IMR-90 (cell line): ENCODE measurements around the gene GIT2. TPM values are rescaled to one million over a fixed set of nuclear protein-coding genes. Genes with fewer than 3 reads are reported as not detected.

Experiments used
- ATAC-seq: fragments of 200-7000 bp; cut with Tn5 transposase; 2 replicates; pipeline ENCODE4 v1.9.1; 2020; ENCODE audit warnings: low read depth, mild to moderate bottlenecking, moderate library complexity
- BruUV-seq: library from RNA; stranded (reverse); fragments of 400-500 nt; replicated peaks from 2 replicates; lab custom pipeline; 2021; lab: Mats Ljungman, UMichigan
- CTCF ChIA-PET: fragments of 300-600 bp; formaldehyde crosslinking; extraction: SDS; loops from one replicate; lab custom pipeline; 2021; ENCODE audit warnings: antibody characterized with exemption; lab: Yijun Ruan, JAX
- POLR2A ChIA-PET: fragments of 300-600 bp; sonication (Branson Sonifier 250); formaldehyde crosslinking; loops from one replicate; lab custom pipeline; 2022; ENCODE audit warnings: antibody characterized with exemption; ENCODE audit not compliant: unreplicated experiment; lab: Charles Lee
- DNase-seq: peaks from one replicate; pipeline ENCODE4 v3.0.0; 2013
- H2AFZ ChIP-seq: replicated peaks from 2 replicates; pipeline ENCODE3; 2013; ENCODE audit warnings: low read length, mild to moderate bottlenecking; ENCODE audit not compliant: poor library complexity
- H2AK5ac ChIP-seq: 2 replicates; pipeline ENCODE4 v1.6.1; 2013; ENCODE audit warnings: low read depth, low read length, inconsistent platforms
- H2AK9ac ChIP-seq: replicated peaks from 2 replicates; pipeline ENCODE3; 2013; ENCODE audit warnings: mild to moderate bottlenecking, low read depth, low read length, moderate library complexity; ENCODE audit not compliant: poor library complexity
- H2BK120ac ChIP-seq: 2 replicates; pipeline ENCODE4 v1.6.1; 2013; ENCODE audit warnings: low read depth, low read length, inconsistent platforms
- H2BK15ac ChIP-seq: 3 replicates; pipeline ENCODE4 v1.6.1; 2013; ENCODE audit warnings: low read depth, low read length, inconsistent platforms
- H2BK20ac ChIP-seq: 2 replicates; pipeline ENCODE4 v1.6.1; 2013; ENCODE audit warnings: low read depth, mild to moderate bottlenecking, inconsistent platforms, low read length, moderate library complexity
- H2BK5ac ChIP-seq: 2 replicates; pipeline ENCODE4 v1.6.1; 2013; ENCODE audit warnings: mild to moderate bottlenecking, low read depth, low read length, inconsistent platforms; ENCODE audit not compliant: poor library complexity, severe bottlenecking
- H3K14ac ChIP-seq: replicated peaks from 2 replicates; pipeline ENCODE4 v1.6.1; 2013; ENCODE audit warnings: low read depth, low read length, inconsistent platforms
- H3K18ac ChIP-seq: 2 replicates; pipeline ENCODE4 v1.6.1; 2013; ENCODE audit warnings: low read depth, low read length, control low read depth
- H3K23ac ChIP-seq: 2 replicates; pipeline ENCODE4 v1.6.1; 2013; ENCODE audit warnings: low read depth, low read length, inconsistent platforms
- H3K27ac ChIP-seq: 2 replicates; pipeline ENCODE4 v1.5.1; 2013; ENCODE audit warnings: mild to moderate bottlenecking, control low read depth, low read length; ENCODE audit not compliant: insufficient read depth
- H3K27me3 ChIP-seq: 2 replicates; pipeline ENCODE4 v1.6.1; 2013; ENCODE audit warnings: low read length; ENCODE audit not compliant: control insufficient read depth, insufficient read depth
- H3K36me3 ChIP-seq: 2 replicates; pipeline ENCODE4 v1.6.1; 2013; ENCODE audit warnings: low read length, mixed read lengths; ENCODE audit not compliant: control insufficient read depth, insufficient read depth
- H3K4ac ChIP-seq: 2 replicates; pipeline ENCODE4 v1.6.1; 2013; ENCODE audit warnings: low read depth, low read length, inconsistent platforms
- H3K4me1 ChIP-seq: 2 replicates; pipeline ENCODE4 v1.6.1; 2013; ENCODE audit warnings: low read length, mixed read lengths; ENCODE audit not compliant: control insufficient read depth, insufficient read depth
- H3K4me2 ChIP-seq: 2 replicates; pipeline ENCODE4 v1.6.1; 2013; ENCODE audit warnings: low read depth, mild to moderate bottlenecking, control low read depth, low read length, moderate library complexity
- H3K4me3 ChIP-seq: 2 replicates; pipeline ENCODE4 v1.5.1; 2013; ENCODE audit warnings: low read depth, mild to moderate bottlenecking, control low read depth, low read length, moderate library complexity; ENCODE audit not compliant: insufficient read depth
- H3K56ac ChIP-seq: 2 replicates; pipeline ENCODE4 v1.6.1; 2013; ENCODE audit warnings: low read length, inconsistent platforms; ENCODE audit not compliant: insufficient read depth; ENCODE audit errors: extremely low read depth
- H3K79me1 ChIP-seq, 2 experiments: 2 replicates each; pipeline ENCODE4 v1.6.1; 2013; ENCODE audit warnings: low read length in 2 of 2, inconsistent platforms in 1 of 2, low read depth in 1 of 2
- H3K9ac ChIP-seq: 2 replicates; pipeline ENCODE4 v1.6.1; 2013; ENCODE audit warnings: low read depth, low read length, control low read depth
- H3K9me1 ChIP-seq: 2 replicates; pipeline ENCODE4 v1.6.1; 2013; ENCODE audit warnings: low read length, inconsistent platforms; ENCODE audit not compliant: insufficient read depth
- H3K9me3 ChIP-seq: 2 replicates; pipeline ENCODE4 v1.6.1; 2013; ENCODE audit warnings: low read length; ENCODE audit not compliant: control insufficient read depth, insufficient read depth
- H4K20me1 ChIP-seq: 2 replicates; pipeline ENCODE4 v1.6.1; 2013; ENCODE audit warnings: low read length, inconsistent platforms; ENCODE audit not compliant: insufficient read depth
- H4K5ac ChIP-seq: 2 replicates; pipeline ENCODE4 v1.6.1; 2013; ENCODE audit warnings: mild to moderate bottlenecking, low read depth, low read length, control low read depth
- H4K8ac ChIP-seq, 2 experiments: 2 replicates each; pipeline ENCODE4 v1.6.1; 2013; ENCODE audit warnings: low read depth in 2 of 2, low read length in 2 of 2, control low read depth in 1 of 2, inconsistent platforms in 1 of 2
- H4K91ac ChIP-seq: 2 replicates; pipeline ENCODE4 v1.6.1; 2013; ENCODE audit warnings: low read depth, low read length, inconsistent platforms; ENCODE audit not compliant: insufficient read depth
- BHLHE40 ChIP-seq: fragments of 150-350 bp; IDR thresholded peaks from 2 replicates; pipeline ENCODE4 v1.6.1; 2016; ENCODE audit warnings: mild to moderate bottlenecking, low read depth, low read length
- CEBPB ChIP-seq: IDR thresholded peaks from 2 replicates; pipeline ENCODE4 v1.6.1; 2012; ENCODE audit warnings: low read depth, low read length, improper control_type of control experiment
- CHD1 ChIP-seq: IDR thresholded peaks from 2 replicates; pipeline ENCODE4 v1.6.1; 2012; ENCODE audit warnings: low read depth, low read length, improper control_type of control experiment
- ELK1 ChIP-seq: fragments of 150-350 bp; IDR thresholded peaks from 2 replicates; pipeline ENCODE4 v1.6.1; 2016; ENCODE audit warnings: low read depth, mild to moderate bottlenecking, low read length, moderate library complexity, borderline replicate concordance
- FOS ChIP-seq: fragments of 150-350 bp; IDR thresholded peaks from 2 replicates; pipeline ENCODE4 v1.6.1; 2016; ENCODE audit warnings: low read depth, low read length
- MAFK ChIP-seq: IDR thresholded peaks from 2 replicates; pipeline ENCODE4 v1.6.1; 2012; ENCODE audit warnings: low read depth, low read length, improper control_type of control experiment
- MAZ ChIP-seq: IDR thresholded peaks from 2 replicates; pipeline ENCODE4 v1.6.1; 2012; ENCODE audit warnings: low read depth, mild to moderate bottlenecking, low read length, improper control_type of control experiment, moderate library complexity, borderline replicate concordance
- MXI1 ChIP-seq: IDR thresholded peaks from 2 replicates; pipeline ENCODE4 v1.6.1; 2012; ENCODE audit warnings: low read depth, mild to moderate bottlenecking, low read length, moderate library complexity, borderline replicate concordance
- NFE2L2 ChIP-seq: fragments of 150-350 bp; IDR thresholded peaks from 2 replicates; pipeline ENCODE4 v1.6.1; 2016; ENCODE audit warnings: low read depth, mild to moderate bottlenecking, low read length
- POLR2A ChIP-seq: IDR thresholded peaks from 2 replicates; pipeline ENCODE4 v1.6.1; 2012; ENCODE audit warnings: mild to moderate bottlenecking, low read depth, low read length
- RAD21 ChIP-seq: IDR thresholded peaks from 2 replicates; pipeline ENCODE4 v1.6.1; 2012; ENCODE audit warnings: low read length, improper control_type of control experiment
- RCOR1 ChIP-seq: IDR thresholded peaks from 2 replicates; pipeline ENCODE4 v1.6.1; 2012; ENCODE audit warnings: mild to moderate bottlenecking, low read length, improper control_type of control experiment; ENCODE audit not compliant: insufficient replicate concordance
- RFX5 ChIP-seq: IDR thresholded peaks from 2 replicates; pipeline ENCODE4 v1.8.0; 2012; ENCODE audit warnings: low read depth, mild to moderate bottlenecking, low read length, moderate library complexity
- SMC3 ChIP-seq: fragments of 150-350 bp; IDR thresholded peaks from 2 replicates; pipeline ENCODE4 v1.6.1; 2016; ENCODE audit warnings: low read depth, mild to moderate bottlenecking, antibody characterized with exemption, low read length, moderate library complexity
- USF2 ChIP-seq: fragments of 150-350 bp; IDR thresholded peaks from 2 replicates; pipeline ENCODE4 v1.6.1; 2017; ENCODE audit warnings: mild to moderate bottlenecking, antibody characterized with exemption, low read length, low read depth
- WGBS, 2 experiments: methylation state at CpG; one replicate each; pipeline versions ENCODE4 v1.1.5 to v1.1.7; 2013; ENCODE audit warnings: missing lambda C conversion rate in 2 of 2; ENCODE audit not compliant: insufficient read length in 1 of 2; ENCODE audit errors: extremely low coverage in 2 of 2; 5-methylcytosine and 5-hydroxymethylcytosine counted together
- dilution Hi-C: fragments of 300-500 bp; cut with HindIII; formaldehyde crosslinking; loops from one replicate; pipeline ENCODE4 v1.14.3; 2018; ENCODE audit warnings: low sequenced_read_pairs; ENCODE audit not compliant: unreplicated experiment
- in situ Hi-C: fragments of 300-500 bp; cut with MboI; formaldehyde crosslinking; loops from 3 replicates; pipeline ENCODE4 v1.14.3; 2019; ENCODE audit warnings: low sequenced_read_pairs, inconsistent platforms, mixed read lengths
- intact Hi-C: fragments of 100-400 bp; cut with micrococcal nuclease; formaldehyde crosslinking; loops from 2 replicates; pipeline ENCODE4 v1.10.0; 2022
- polyA plus RNA-seq, 3 experiments: library from polyadenylated mRNA; depleted of rRNA; stranded (reverse); fragments of >200 nt; gene quantifications; 2 replicates each; pipeline ENCODE4 v1.2.3, GENCODE V29; 2012; ENCODE audit warnings: low replicate concordance in 1 of 3
- total RNA-seq: library from RNA; depleted of rRNA; stranded (reverse); fragments of >200 nt; gene quantifications from 2 replicates; pipeline ENCODE4 v1.2.3, GENCODE V29; 2012
- TF ChIP-seq, protein P1 (sequence below): conservative IDR thresholded peaks from 2 replicates; pipeline ENCODE4 v1.5.1; 2012; ENCODE audit warnings: mild to moderate bottlenecking, low read depth, low read length, improper control_type of control experiment

Gene GIT2
- total and polyA plus RNA-seq, 2 of the 4 experiments (the other 2 are of a cell fraction), result 48.0 to 71.9 TPM

GRCh38 chr12:109983432-109984142 is 12.6 kb downstream of the GIT2 start:
- Histone ChIP-seq H2BK15ac (no peak overlapping the region), H3K23ac (no peak overlapping the region), H3K56ac (no peak overlapping the region), H4K8ac (no peak overlapping the region), H4K91ac (no peak overlapping the region), H2AFZ (no peak overlapping the region), H3K9me1 (peaks cover 11% of the 10 kb centered on the region), H3K36me3 (peaks cover 43% of the 10 kb centered on the region), H3K4me1 (peaks cover 4% of the 10 kb centered on the region), H3K4me3 (no peak overlapping the region), H2BK5ac (peak overlapping the region; percentile 26), H4K20me1 (peaks cover 4% of the 10 kb centered on the region; the same call in 1 of the 2 replicates), H2AK5ac (no peak overlapping the region), H3K9me3 (no peaks in the 10 kb centered on the region; the same call in 1 of the 2 replicates), H3K27ac (no peak overlapping the region), H3K79me1 (peaks cover 17 to 44% of the 10 kb centered on the region in 2 experiments), H2BK120ac (no peak overlapping the region), H3K4me2 (no peak overlapping the region), H4K5ac (no peak overlapping the region), H3K27me3 (no peaks in the 10 kb centered on the region), H2AK9ac (no peak overlapping the region), H2BK20ac (no peak overlapping the region), H3K4ac (no peak overlapping the region), H3K9ac (no peak overlapping the region), H3K18ac (no peak overlapping the region), H3K14ac (no peak overlapping the region)
- ATAC-seq (no peak), DNase-seq (no peak)
- 100% methylated on average over 1 of the region's 8 CpGs; no CpG with 5 or more reads in 1 of the 2 experiments for WGBS, 2 experiments
- TF ChIP-seq ELK1, result no peak
- no peak for TF ChIP-seq CHD1
- TF ChIP-seq USF2, result no peak
- TF ChIP-seq RFX5, result no peak
- no peak for TF ChIP-seq FOS
- TF ChIP-seq MXI1, result no peak
- TF ChIP-seq RAD21, result no peak
- TF ChIP-seq CEBPB, result no peak
- no peak for TF ChIP-seq BHLHE40
- TF ChIP-seq, protein P1, sequence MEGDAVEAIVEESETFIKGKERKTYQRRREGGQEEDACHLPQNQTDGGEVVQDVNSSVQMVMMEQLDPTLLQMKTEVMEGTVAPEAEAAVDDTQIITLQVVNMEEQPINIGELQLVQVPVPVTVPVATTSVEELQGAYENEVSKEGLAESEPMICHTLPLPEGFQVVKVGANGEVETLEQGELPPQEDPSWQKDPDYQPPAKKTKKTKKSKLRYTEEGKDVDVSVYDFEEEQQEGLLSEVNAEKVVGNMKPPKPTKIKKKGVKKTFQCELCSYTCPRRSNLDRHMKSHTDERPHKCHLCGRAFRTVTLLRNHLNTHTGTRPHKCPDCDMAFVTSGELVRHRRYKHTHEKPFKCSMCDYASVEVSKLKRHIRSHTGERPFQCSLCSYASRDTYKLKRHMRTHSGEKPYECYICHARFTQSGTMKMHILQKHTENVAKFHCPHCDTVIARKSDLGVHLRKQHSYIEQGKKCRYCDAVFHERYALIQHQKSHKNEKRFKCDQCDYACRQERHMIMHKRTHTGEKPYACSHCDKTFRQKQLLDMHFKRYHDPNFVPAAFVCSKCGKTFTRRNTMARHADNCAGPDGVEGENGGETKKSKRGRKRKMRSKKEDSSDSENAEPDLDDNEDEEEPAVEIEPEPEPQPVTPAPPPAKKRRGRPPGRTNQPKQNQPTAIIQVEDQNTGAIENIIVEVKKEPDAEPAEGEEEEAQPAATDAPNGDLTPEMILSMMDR, result no peak
- TF ChIP-seq RCOR1, result no peak
- no peak for TF ChIP-seq NFE2L2
- no peak for TF ChIP-seq POLR2A
- no peak for TF ChIP-seq MAFK
- no peak for TF ChIP-seq SMC3
- no peak for TF ChIP-seq MAZ
- dilution Hi-C loops, result no loop called here
- intact Hi-C loops, result no loop called here
- BruUV-seq, result no TSS peak
- in situ Hi-C loops, result no loop called here
- ChIA-PET CTCF (no interaction called here), POLR2A (no interaction called here)
